Measurements from ENCODE around the gene DDO. TPM values are rescaled to one million over a fixed set of nuclear protein-coding genes. Genes with fewer than 3 reads are reported as not detected.
A peak's percentile ranks its signal among the peaks of the same experiment; 100 is the strongest.
"Not testable (repeated sequence)": the region's sequence is repeated elsewhere in the genome, so short reads cannot be mapped to it uniquely, and the experiment has no call there.

DDO gene
- total and polyA plus RNA-seq, 3 donors from 2014 or later = 0.19 to 0.73 (median 0.24) TPM

- intact Hi-C loops (cut with DNase I; ENCODE audit: low total_unique reads) = no loop called here
- 100% methylated on average over 1 of the region's 1 CpG for WGBS, 2 donors
- no peaks in the 10 kb centered on the region for H3K9me3 ChIP-seq
These were observed 43.1 kb upstream of the DDO start for GRCh38 chr6:110458476-110458875.

GRCh38 chr6:110457567-110458175, 42.3 kb upstream of the DDO start:
- DNase-seq = peak; percentile 43
- H3K4me1 ChIP-seq; H3K4me3 ChIP-seq; intact Hi-C loops (cut with DNase I; ENCODE audit: low total_unique reads); H3K27ac ChIP-seq; H3K36me3 ChIP-seq (ENCODE audit: low read depth, missing control alignments); H3K9me3 ChIP-seq; H3K27me3 ChIP-seq: not testable (repeated sequence)
- WGBS, 2 donors = 83 to 85% methylated on average over 8 of the region's 8 CpGs
- peak in 1 of 3 experiments; percentile 18 for TF ChIP-seq CTCF (IDR thresholded peaks at IDR 0.05)

More at GRCh38 chr6:110458476-110458875, 43.1 kb upstream of the DDO start:
- TF ChIP-seq POLR2A (IDR thresholded peaks at IDR 0.05) (no peak), CTCF (IDR thresholded peaks at IDR 0.05) (no peak)
- no peaks in the 10 kb centered on the region for H3K36me3 ChIP-seq (ENCODE audit: low read depth, missing control alignments)
- DNase-seq = no peak
- no peaks in the 10 kb centered on the region for H3K4me1 ChIP-seq
- no peak overlapping the region for H3K4me3 ChIP-seq
- H3K27me3 ChIP-seq = no peaks in the 10 kb centered on the region
- H3K27ac ChIP-seq = no peak overlapping the region

- Histone ChIP-seq H3K27me3 (no peaks in the 10 kb centered on the region), H3K36me3 (ENCODE audit: low read depth, missing control alignments) (no peaks in the 10 kb centered on the region), H3K4me1 (no peaks in the 10 kb centered on the region), H3K4me3 (no peak overlapping the region), H3K27ac (no peak overlapping the region), H3K9me3 (no peaks in the 10 kb centered on the region)
- intact Hi-C loops (cut with DNase I; ENCODE audit: low total_unique reads) = no loop called here
- TF ChIP-seq CTCF (IDR thresholded peaks at IDR 0.05) (no peak), POLR2A (IDR thresholded peaks at IDR 0.05) (no peak)
- WGBS, 2 donors = 93 to 96% methylated on average over 3 of the region's 3 CpGs
- DNase-seq = no peak
These were observed 41.3 kb upstream of the DDO start for GRCh38 chr6:110456694-110457093.

- Histone ChIP-seq H3K4me3 (no peak overlapping the region), H3K27ac (no peak overlapping the region), H3K9me3 (no peaks in the 10 kb centered on the region), H3K36me3 (ENCODE audit: low read depth, missing control alignments) (no peaks in the 10 kb centered on the region), H3K4me1 (no peaks in the 10 kb centered on the region), H3K27me3 (no peaks in the 10 kb centered on the region)
- WGBS, 2 donors = 71 to 76% methylated on average over 4 of the region's 4 CpGs
- intact Hi-C loops (cut with DNase I; ENCODE audit: low total_unique reads) = no loop called here
- no peak for TF ChIP-seq CTCF (IDR thresholded peaks at IDR 0.05)
- no peak for DNase-seq
These were observed 34.1 kb upstream of the DDO start for GRCh38 chr6:110449541-110449895.

GRCh38 chr6:110448846-110449540, 33.6 kb upstream of the DDO start:
- Histone ChIP-seq H3K4me1 (no peaks in the 10 kb centered on the region), H3K27ac (no peak overlapping the region), H3K9me3 (no peaks in the 10 kb centered on the region), H3K4me3 (no peak overlapping the region), H3K36me3 (ENCODE audit: low read depth, missing control alignments) (no peaks in the 10 kb centered on the region), H3K27me3 (no peaks in the 10 kb centered on the region)
- 53 to 57% methylated on average over 4 of the region's 4 CpGs for WGBS, 2 donors
- intact Hi-C loops (cut with DNase I; ENCODE audit: low total_unique reads) = no loop called here
- TF ChIP-seq POLR2A (IDR thresholded peaks at IDR 0.05) = no peak
- DNase-seq = no peak
